Upper lobe of left lung (tissue), 4 donors: ENCODE results near the gene PRAMEF15.
"Not testable (repeated sequence)": the region's sequence is repeated elsewhere in the genome, so short reads cannot be mapped to it uniquely, and the experiment has no call there.

Source experiments
- EP300 ChIP-seq, 4 donors: sonication (generic); formaldehyde crosslinking; IDR thresholded peaks; one replicate each; pipeline ENCODE4 v1.5.1; 2017; ENCODE audit warnings: antibody characterized with exemption in 4 of 4, control low read depth in 2 of 4
- POLR2A ChIP-seq, 4 donors: fragments of 450-650 bp; IDR thresholded peaks; one replicate each; pipeline ENCODE4 v1.5.1; 2016 to 2017; ENCODE audit warnings: antibody characterized with exemption in 4 of 4, mild to moderate bottlenecking in 2 of 4
- TF ChIP-seq, protein P1 (sequence below), 6 experiments: fragments of 450-650 bp in 4 of 6; fragments of 200-600 bp in 2 of 6; sonication (generic) in 2 of 6; IDR thresholded peaks; one replicate each; pipeline ENCODE4 v1.5.1; 2016 to 2019; ENCODE audit warnings: antibody characterized with exemption in 6 of 6

DNA sequence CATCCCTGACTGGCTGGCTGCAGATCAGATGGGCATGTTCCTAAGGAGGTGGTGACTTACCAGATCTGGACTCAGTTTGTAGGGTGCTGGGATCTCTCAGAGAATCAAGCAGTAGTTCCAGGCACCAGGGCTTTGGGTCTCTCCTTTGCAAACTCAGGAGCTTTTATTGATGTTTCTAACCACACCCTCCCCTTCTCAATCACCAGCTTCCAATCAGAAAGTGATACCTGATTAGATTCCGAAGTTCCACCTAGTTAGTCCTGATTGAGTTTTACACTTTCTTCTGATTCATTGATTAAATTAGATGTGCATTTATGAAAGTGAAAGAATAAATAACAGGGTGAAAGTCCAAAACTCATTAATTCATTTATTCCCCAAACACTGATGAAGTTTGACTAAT is 30.3 kb upstream of the PRAMEF15 start, which contains the start of gene PRAMEF8:
- TF ChIP-seq POLR2A, EP300 (IDR thresholded peaks at IDR 0.05): not testable (repeated sequence)
- TF ChIP-seq, protein P1, sequence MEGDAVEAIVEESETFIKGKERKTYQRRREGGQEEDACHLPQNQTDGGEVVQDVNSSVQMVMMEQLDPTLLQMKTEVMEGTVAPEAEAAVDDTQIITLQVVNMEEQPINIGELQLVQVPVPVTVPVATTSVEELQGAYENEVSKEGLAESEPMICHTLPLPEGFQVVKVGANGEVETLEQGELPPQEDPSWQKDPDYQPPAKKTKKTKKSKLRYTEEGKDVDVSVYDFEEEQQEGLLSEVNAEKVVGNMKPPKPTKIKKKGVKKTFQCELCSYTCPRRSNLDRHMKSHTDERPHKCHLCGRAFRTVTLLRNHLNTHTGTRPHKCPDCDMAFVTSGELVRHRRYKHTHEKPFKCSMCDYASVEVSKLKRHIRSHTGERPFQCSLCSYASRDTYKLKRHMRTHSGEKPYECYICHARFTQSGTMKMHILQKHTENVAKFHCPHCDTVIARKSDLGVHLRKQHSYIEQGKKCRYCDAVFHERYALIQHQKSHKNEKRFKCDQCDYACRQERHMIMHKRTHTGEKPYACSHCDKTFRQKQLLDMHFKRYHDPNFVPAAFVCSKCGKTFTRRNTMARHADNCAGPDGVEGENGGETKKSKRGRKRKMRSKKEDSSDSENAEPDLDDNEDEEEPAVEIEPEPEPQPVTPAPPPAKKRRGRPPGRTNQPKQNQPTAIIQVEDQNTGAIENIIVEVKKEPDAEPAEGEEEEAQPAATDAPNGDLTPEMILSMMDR (IDR thresholded peaks at IDR 0.05), result not testable (repeated sequence)
